ENCODE results near the gene ATP11A. TPM values are rescaled to one million over a fixed set of nuclear protein-coding genes. Genes with fewer than 3 reads are reported as not detected.

Gene ATP11A
- total and polyA plus RNA-seq, 10 donors, result 2.7 to 91.3 (median 59.1) TPM

GRCh38 chr13:112900691-112901091, 210.9 kb downstream of the ATP11A start:
- Histone ChIP-seq H3K27me3 (replicated peaks in 1 of 7) (peaks cover 0 to 39% (median 5%) of the 10 kb centered on the region in 7 donors), H3K4me3 (no peak overlapping the region), H3K36me3 (no peaks in the 10 kb centered on the region), H3K9me3 (peaks cover 0 to 20% (median 16%) of the 10 kb centered on the region in 8 donors), H3K4me1 (peaks cover 0 to 3% (median under 1%) of the 10 kb centered on the region in 6 donors), H3K27ac (no peak overlapping the region)
- intact Hi-C loops (cut with DNase I; ENCODE audit: low total_unique reads), result no loop called here
- WGBS, 5 donors, result 74 to 87% (median 85%) methylated on average over 8 of the region's 8 CpGs
- DNase-seq, result peak; percentile 69
- no peak for TF ChIP-seq POLR2AphosphoS5 (IDR thresholded peaks at IDR 0.05)
- TF ChIP-seq CTCF (IDR thresholded peaks at IDR 0.05 in 8 of 11, conservative IDR thresholded peaks at IDR 0.05 in 3 of 11), result no peak
- TF ChIP-seq POLR2A (IDR thresholded peaks at IDR 0.05), result no peak

GRCh38 chr13:112902101-112902651, 212.3 kb downstream of the ATP11A start:
- no peak overlapping the region for H3K27ac ChIP-seq
- TF ChIP-seq POLR2A (IDR thresholded peaks at IDR 0.05) (no peak), CTCF (IDR thresholded peaks at IDR 0.05 in 8 of 11, conservative IDR thresholded peaks at IDR 0.05 in 3 of 11) (no peak), POLR2AphosphoS5 (IDR thresholded peaks at IDR 0.05) (no peak)
- H3K27me3 ChIP-seq (replicated peaks in 1 of 7), result peaks cover 0 to 26% (median 0%) of the 10 kb centered on the region in 7 donors
- H3K36me3 ChIP-seq, result no peaks in the 10 kb centered on the region
- intact Hi-C loops (cut with DNase I; ENCODE audit: low total_unique reads), result no loop called here
- H3K9me3 ChIP-seq, result peaks cover 0 to 22% (median 16%) of the 10 kb centered on the region in 8 donors
- 79 to 87% (median 84%) methylated on average over 13 to 14 of the region's 14 CpGs for WGBS, 5 donors
- H3K4me3 ChIP-seq, result no peak overlapping the region
- peak; percentile 50 for DNase-seq
- no peaks in the 10 kb centered on the region for H3K4me1 ChIP-seq

GRCh38 chr13:112902669-112903068, 212.8 kb downstream of the ATP11A start:
- WGBS, 5 donors, result 85 to 100% (median 89%) methylated on average over 2 of the region's 2 CpGs

More at GRCh38 chr13:112902669-112903068, 212.8 kb downstream of the ATP11A start:
- Histone ChIP-seq H3K4me3 (no peak overlapping the region), H3K36me3 (no peaks in the 10 kb centered on the region), H3K27me3 (replicated peaks in 1 of 7) (peaks cover 0 to 21% (median 0%) of the 10 kb centered on the region in 7 donors), H3K9me3 (peaks cover 0 to 22% (median 16%) of the 10 kb centered on the region in 8 donors), H3K4me1 (peaks cover 0 to 2% (median 0%) of the 10 kb centered on the region in 6 donors), H3K27ac (no peak overlapping the region)
- DNase-seq, result peak; percentile 27
- no peak for TF ChIP-seq CTCF (IDR thresholded peaks at IDR 0.05 in 8 of 11, conservative IDR thresholded peaks at IDR 0.05 in 3 of 11)
- TF ChIP-seq POLR2A (IDR thresholded peaks at IDR 0.05), result no peak
- TF ChIP-seq POLR2AphosphoS5 (IDR thresholded peaks at IDR 0.05), result no peak
- intact Hi-C loops (cut with DNase I; ENCODE audit: low total_unique reads), result no loop called here
